ENCODE measurements around the gene UTF1.
A peak's percentile ranks its signal among the peaks of the same experiment; 100 is the strongest.

UTF1 gene

DNA sequence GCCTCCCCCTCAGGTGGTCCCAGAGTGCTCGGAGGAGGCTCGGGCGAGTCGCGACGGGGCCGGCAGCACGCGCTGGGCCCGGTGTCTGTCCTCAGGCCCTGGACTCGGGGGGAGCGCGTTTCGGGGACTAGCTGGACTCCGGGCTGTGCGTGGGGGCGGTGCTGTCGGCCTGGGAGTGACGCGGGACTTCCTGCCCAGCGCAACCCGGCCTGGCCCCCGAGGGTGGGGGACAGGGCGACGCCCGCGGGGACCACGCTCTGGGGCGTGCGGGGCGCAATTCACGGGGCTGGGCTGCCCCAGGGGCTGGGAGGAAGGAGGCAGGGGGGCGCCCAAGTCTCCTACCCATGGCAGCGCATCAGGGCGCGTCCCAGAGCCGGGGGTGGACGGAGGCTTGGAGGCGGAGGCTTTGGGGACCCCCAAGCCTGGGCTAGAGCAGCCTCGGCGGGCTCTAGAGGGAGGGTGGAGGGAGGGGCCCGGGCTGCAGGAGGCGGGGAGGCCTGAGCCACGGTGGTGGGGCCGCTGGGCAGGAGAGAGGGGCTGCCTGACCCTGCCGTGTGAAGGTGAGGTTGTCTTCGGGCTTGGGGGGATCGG, 5.3 kb downstream of the UTF1 start:
- Histone ChIP-seq H3K4me1 (no peaks in the 10 kb centered on the region; the same call in 1 of the 2 replicates), H3K36me3 (replicated peaks) (no peaks in the 10 kb centered on the region), H3K9me3 (no peaks in the 10 kb centered on the region), H3K27me3 (ENCODE audit: low read depth) (no peaks in the 10 kb centered on the region), H3K4me3 (no peak overlapping the region)
- in situ Hi-C loops (cut with MboI; ENCODE audit: low sequenced_read_pairs) = no loop called here
- no peak for DNase-seq (ENCODE audit: low spot score in 2 of 2)

DNA sequence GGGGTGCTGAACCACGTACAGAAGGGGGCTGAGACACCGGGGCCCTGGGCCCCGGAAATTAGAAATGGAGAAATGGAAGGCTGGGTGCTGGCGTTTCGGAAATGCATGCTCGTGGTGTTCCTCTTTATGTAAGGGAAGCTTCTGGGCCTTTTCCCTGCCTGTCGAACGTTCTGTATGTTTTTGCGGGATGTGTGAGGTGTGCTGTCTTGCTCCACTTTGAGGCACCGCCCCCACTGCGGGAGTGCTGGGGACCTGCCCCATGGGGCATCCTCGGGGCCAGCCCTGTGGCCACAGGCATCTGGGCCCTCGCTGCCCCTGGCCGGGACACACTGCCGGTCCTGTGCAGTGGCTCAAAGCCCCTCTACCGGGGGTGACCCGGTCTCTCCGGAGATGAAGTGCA, 5.9 kb downstream of the UTF1 start:
- no peak overlapping the region for H3K4me3 ChIP-seq
- H3K27me3 ChIP-seq (ENCODE audit: low read depth) = no peaks in the 10 kb centered on the region
- in situ Hi-C loops (cut with MboI; ENCODE audit: low sequenced_read_pairs) = no loop called here
- no peaks in the 10 kb centered on the region; the same call in 1 of the 2 replicates for H3K4me1 ChIP-seq
- no peaks in the 10 kb centered on the region for H3K36me3 ChIP-seq (replicated peaks)
- DNase-seq (ENCODE audit: low spot score in 2 of 2) = no peak
- no peaks in the 10 kb centered on the region for H3K9me3 ChIP-seq

DNA sequence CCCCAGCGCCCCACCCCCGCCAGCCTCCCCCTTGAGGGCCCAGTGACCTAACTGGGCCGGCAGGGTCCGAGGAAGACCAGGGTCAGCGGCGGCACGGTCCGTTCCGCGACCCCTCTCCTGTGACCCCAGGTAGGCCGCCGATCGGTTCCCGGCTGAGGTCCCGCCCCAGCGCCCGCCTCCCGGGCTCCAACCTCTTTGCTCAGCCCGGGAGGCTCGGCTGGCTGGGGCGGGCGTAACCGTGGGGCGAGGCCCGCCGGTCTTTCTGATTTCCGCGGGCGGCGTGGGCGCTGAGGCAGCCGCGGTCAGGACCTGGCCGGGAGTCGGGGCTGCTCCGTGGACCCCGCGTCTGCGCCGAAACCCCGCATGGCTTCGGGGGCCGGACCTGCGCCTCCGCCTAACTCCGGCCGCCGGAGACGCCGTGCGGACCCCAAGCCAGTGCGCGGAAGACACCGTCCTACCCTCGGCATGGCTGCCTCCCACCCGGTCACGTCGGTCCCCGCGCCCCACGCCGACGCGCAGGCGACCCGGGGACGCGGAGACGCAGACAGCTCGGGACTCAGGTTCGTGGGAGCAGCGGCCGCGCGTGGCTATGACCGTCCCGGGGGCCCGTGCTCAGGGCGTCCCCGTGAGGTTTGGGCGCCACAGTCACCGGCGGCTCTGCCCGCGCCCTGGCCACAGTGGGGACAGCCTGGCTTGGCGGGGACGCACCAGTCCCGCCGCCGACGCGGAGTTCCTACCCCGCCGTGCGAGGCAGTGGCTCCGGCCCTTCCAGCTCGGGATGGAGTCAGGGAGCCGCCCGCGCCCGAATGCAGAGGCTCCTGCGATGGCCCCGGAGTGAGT, 6.6 kb downstream of the UTF1 start:
- in situ Hi-C loops (cut with MboI; ENCODE audit: low sequenced_read_pairs) = no loop called here
- no peaks in the 10 kb centered on the region; the same call in 1 of the 2 replicates for H3K4me1 ChIP-seq
- DNase-seq (ENCODE audit: low spot score in 2 of 2) = no peak
- no peaks in the 10 kb centered on the region for H3K27me3 ChIP-seq (ENCODE audit: low read depth)
- H3K36me3 ChIP-seq (replicated peaks) = no peaks in the 10 kb centered on the region
- no peak overlapping the region for H3K4me3 ChIP-seq
- no peaks in the 10 kb centered on the region for H3K9me3 ChIP-seq

DNA sequence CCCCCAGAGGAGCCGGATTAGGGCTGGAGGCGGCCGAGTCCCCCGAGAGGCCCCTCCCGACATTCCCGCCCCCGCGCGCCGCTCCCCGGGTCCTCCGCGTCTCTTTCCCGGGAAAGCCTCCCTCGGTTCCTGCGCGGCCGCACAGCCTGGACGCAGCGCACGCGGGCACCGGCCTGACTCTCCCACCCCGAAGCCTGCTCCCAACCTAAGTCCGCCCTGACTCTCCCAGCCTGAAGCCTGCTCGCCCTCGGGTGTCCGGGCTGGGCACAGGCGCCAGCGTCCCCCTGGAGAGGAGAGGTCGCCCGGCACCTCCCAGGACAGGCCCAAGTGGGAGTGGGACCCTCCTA, 7.2 kb downstream of the UTF1 start:
- no peaks in the 10 kb centered on the region for H3K9me3 ChIP-seq
- in situ Hi-C loops (cut with MboI; ENCODE audit: low sequenced_read_pairs) = no loop called here
- no peak for DNase-seq (ENCODE audit: low spot score in 2 of 2)
- H3K4me1 ChIP-seq = no peaks in the 10 kb centered on the region
- H3K4me3 ChIP-seq = no peak overlapping the region
- no peaks in the 10 kb centered on the region for H3K36me3 ChIP-seq (replicated peaks)
- no peaks in the 10 kb centered on the region for H3K27me3 ChIP-seq (ENCODE audit: low read depth)

DNA sequence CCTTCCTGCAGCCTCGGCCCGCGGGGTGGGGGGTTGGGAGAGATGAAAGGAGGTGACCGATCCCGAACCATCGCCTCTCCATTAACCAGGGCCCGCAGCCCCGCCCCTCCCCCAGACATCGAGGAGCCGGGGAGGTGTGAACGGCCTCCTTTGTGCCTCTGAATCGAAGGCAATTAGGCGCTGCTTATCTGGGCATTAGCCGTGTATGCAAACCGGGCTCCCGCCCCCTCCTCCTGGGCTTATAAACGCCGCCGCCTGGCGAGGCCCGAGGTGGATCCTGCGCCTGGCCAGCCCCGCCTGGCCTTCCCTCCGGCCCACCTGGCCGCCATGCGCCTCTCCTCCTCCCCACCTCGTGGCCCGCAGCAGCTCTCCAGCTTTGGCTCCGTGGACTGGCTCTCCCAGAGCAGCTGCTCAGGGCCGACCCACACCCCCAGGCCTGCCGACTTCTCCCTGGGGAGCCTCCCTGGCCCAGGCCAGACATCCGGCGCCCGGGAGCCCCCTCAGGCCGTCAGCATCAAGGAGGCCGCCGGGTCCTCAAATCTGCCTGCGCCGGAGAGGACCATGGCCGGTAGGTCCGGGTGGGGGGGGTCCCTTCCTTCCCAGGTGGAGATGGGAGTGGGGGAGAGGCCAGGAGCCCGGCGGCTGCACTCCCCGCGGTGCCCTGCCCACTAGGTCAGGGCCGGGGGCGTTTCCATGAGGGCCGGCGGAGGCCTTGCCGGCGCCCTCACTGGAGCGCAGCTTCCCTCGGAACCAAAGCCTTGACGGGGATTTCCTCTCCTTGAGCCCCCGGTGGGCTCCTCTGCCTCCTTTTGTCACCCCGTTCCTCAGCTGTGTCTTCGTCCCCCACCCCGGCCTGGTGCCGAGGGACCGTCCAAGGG, 7.8 kb downstream of the UTF1 start, which contains the start of gene VENTX:
VENTX (plus strand) TSS at position 268 of the 878 bp plus-strand sequence; CDS start at position 328, 60 bp downstream.
- in situ Hi-C loops (cut with MboI; ENCODE audit: low sequenced_read_pairs) = no loop called here
- H3K9me3 ChIP-seq = no peaks in the 10 kb centered on the region
- DNase-seq (ENCODE audit: low spot score in 2 of 2) = no peak
- no peaks in the 10 kb centered on the region for H3K36me3 ChIP-seq (replicated peaks)
- no peak within 1 kb of the TSS for H3K4me3 ChIP-seq
- no peaks in the 10 kb centered on the region for H3K4me1 ChIP-seq
- no peaks in the 10 kb centered on the region for H3K27me3 ChIP-seq (ENCODE audit: low read depth)

DNA sequence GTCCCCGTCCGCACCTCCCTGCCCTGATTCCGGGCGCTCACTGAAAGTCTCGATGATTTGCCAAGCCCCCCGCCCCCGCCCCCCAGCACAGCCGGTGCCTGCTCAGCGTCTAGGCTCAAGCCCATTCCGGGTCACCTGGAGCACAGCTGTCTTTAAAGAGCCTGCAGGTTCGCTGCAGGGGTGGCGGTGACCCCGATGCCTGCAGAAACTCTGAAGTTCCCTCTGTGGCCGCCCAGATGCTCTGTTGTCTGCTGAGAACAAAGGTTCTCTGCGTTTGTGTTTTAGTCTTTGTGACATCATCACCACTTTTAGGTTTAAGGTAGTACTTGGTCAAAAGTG, 8.4 kb downstream of the UTF1 start:
- Histone ChIP-seq H3K36me3 (replicated peaks) (no peaks in the 10 kb centered on the region), H3K4me3 (no peak overlapping the region), H3K9me3 (no peaks in the 10 kb centered on the region), H3K27me3 (ENCODE audit: low read depth) (no peaks in the 10 kb centered on the region), H3K4me1 (no peaks in the 10 kb centered on the region)
- no peak for DNase-seq (ENCODE audit: low spot score in 2 of 2)
- in situ Hi-C loops (cut with MboI; ENCODE audit: low sequenced_read_pairs) = no loop called here

DNA sequence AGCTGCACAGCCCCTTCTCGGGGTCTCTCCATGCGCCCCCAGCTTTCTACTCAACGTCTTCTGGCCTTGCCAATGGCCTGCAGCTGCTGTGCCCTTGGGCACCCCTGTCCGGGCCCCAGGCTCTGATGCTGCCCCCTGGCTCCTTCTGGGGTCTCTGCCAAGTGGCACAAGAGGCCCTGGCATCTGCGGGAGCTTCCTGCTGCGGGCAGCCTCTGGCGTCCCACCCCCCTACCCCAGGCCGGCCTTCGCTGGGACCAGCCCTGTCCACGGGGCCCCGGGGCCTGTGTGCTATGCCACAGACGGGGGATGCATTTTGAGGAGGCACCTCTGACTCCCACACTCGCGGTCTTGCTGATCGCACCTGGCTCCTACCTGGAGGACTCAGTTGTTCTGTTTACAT, 10.0 kb downstream of the UTF1 start:
- H3K4me3 ChIP-seq = no peak overlapping the region

DNA sequence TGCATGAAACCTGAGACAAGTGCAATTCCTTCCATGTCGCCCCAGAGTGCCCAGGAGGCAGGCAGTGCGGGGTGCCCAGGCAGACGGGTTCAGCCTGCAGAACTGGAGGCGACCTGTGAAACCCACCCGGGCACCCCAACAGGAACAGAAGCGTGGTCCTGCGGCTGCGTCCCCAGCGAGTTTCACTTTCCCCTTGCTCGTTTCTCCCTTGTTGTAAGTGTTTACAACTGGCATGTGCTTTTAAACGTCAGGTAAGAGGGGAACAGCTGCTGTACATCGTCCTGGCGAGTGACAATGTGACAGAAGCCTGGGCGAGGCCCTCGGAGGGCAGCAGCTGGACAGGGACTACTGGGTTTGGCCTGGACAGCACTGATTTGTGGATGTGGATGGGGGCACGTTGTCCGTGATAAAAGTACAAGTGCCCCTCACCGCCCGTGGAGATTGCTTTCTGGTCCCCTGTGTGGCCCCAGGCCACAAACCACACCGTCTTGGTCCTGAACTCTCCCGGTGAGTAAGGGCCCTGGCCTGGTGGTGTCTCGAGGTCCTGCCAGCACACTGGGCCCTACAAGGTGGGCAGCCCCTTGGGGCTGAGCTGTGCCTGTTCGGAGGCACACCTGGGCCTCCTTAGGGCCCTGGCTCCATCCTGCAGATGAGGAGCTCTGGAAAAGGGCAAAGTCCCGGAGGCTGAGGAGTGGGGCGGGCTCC, 11.6 kb downstream of the UTF1 start:
- no peaks in the 10 kb centered on the region for H3K36me3 ChIP-seq (replicated peaks)
- no peak for DNase-seq (ENCODE audit: low spot score in 2 of 2)
- no peaks in the 10 kb centered on the region for H3K27me3 ChIP-seq (ENCODE audit: low read depth)
- H3K4me1 ChIP-seq = peaks cover 3% of the 10 kb centered on the region; the same call in 1 of the 2 replicates
- no peak overlapping the region for H3K4me3 ChIP-seq
- H3K9me3 ChIP-seq = no peaks in the 10 kb centered on the region
- in situ Hi-C loops (cut with MboI; ENCODE audit: low sequenced_read_pairs) = no loop called here

More for the DNA sequence above, 10.0 kb downstream of the UTF1 start:
- H3K27me3 ChIP-seq (ENCODE audit: low read depth) = no peaks in the 10 kb centered on the region
- DNase-seq (ENCODE audit: low spot score in 2 of 2) = no peak
- H3K36me3 ChIP-seq (replicated peaks) = no peaks in the 10 kb centered on the region
- no peaks in the 10 kb centered on the region for H3K4me1 ChIP-seq
- in situ Hi-C loops (cut with MboI; ENCODE audit: low sequenced_read_pairs) = no loop called here
- no peaks in the 10 kb centered on the region for H3K9me3 ChIP-seq

- no peaks in the 10 kb centered on the region for H3K27me3 ChIP-seq (ENCODE audit: low read depth)
- in situ Hi-C loops (cut with MboI; ENCODE audit: low sequenced_read_pairs) = no loop called here
- H3K4me3 ChIP-seq = no peak overlapping the region
- H3K9me3 ChIP-seq = no peaks in the 10 kb centered on the region
- H3K36me3 ChIP-seq (replicated peaks) = no peaks in the 10 kb centered on the region
- peaks cover 3% of the 10 kb centered on the region; the same call in 1 of the 2 replicates for H3K4me1 ChIP-seq
- DNase-seq (ENCODE audit: low spot score in 2 of 2) = no peak
Measured at GRCh38 chr10:133242611-133243356, 12.8 kb downstream of the UTF1 start.

GRCh38 chr10:133243593-133243992, 13.6 kb downstream of the UTF1 start:
- Histone ChIP-seq H3K27me3 (ENCODE audit: low read depth) (no peaks in the 10 kb centered on the region), H3K4me1 (peaks cover 3% of the 10 kb centered on the region; the same call in 1 of the 2 replicates), H3K9me3 (no peaks in the 10 kb centered on the region), H3K4me3 (no peak overlapping the region), H3K36me3 (replicated peaks) (no peaks in the 10 kb centered on the region)
- in situ Hi-C loops (cut with MboI; ENCODE audit: low sequenced_read_pairs) = no loop called here
- DNase-seq (ENCODE audit: low spot score in 2 of 2) = no peak

GRCh38 chr10:133245439-133246235, 15.6 kb downstream of the UTF1 start:
- H3K4me3 ChIP-seq = no peak overlapping the region
- no peaks in the 10 kb centered on the region for H3K9me3 ChIP-seq
- no peaks in the 10 kb centered on the region for H3K36me3 ChIP-seq (replicated peaks)
- H3K27me3 ChIP-seq (ENCODE audit: low read depth) = no peaks in the 10 kb centered on the region
- in situ Hi-C loops (cut with MboI; ENCODE audit: low sequenced_read_pairs) = no loop called here
- H3K4me1 ChIP-seq = peaks cover 3% of the 10 kb centered on the region; the same call in 1 of the 2 replicates
- peak; percentile 12 to 74 for DNase-seq (ENCODE audit: low spot score in 2 of 2)

- no peaks in the 10 kb centered on the region for H3K9me3 ChIP-seq
- DNase-seq (ENCODE audit: low spot score in 2 of 2) = no peak
- H3K4me1 ChIP-seq = peaks cover 3% of the 10 kb centered on the region; the same call in 1 of the 2 replicates
- no peak overlapping the region for H3K4me3 ChIP-seq
- in situ Hi-C loops (cut with MboI; ENCODE audit: low sequenced_read_pairs) = no loop called here
- no peaks in the 10 kb centered on the region for H3K36me3 ChIP-seq (replicated peaks)
- no peaks in the 10 kb centered on the region for H3K27me3 ChIP-seq (ENCODE audit: low read depth)
Measured at GRCh38 chr10:133246236-133246626, 16.2 kb downstream of the UTF1 start.
